Smooth muscle cell (in vitro differentiated cells): ENCODE measurements around the gene MAN2A1. TPM values are rescaled to one million over a fixed set of nuclear protein-coding genes. Genes with fewer than 3 reads are reported as not detected.
"Not testable (repeated sequence)": the region's sequence is repeated elsewhere in the genome, so short reads cannot be mapped to it uniquely, and the experiment has no call there.

Source experiments
- DNase-seq: peaks from one replicate; lab custom pipeline; 2025; ENCODE audit not compliant: unreplicated experiment; lab: John Stamatoyannopoulos, UW
- H2AFZ ChIP-seq: fragments of 200-600 bp; sonication (generic); 2 replicates; pipeline ENCODE4 v1.6.0; 2016; ENCODE audit warnings: antibody characterized with exemption, low read depth, mild to moderate bottlenecking
- H3F3A ChIP-seq: fragments of 200-600 bp; sonication (generic); 2 replicates; pipeline ENCODE4 v1.6.0; 2017; ENCODE audit warnings: antibody characterized with exemption, low read depth
- H3K27ac ChIP-seq: fragments of 200-600 bp; sonication (generic); 2 replicates; pipeline ENCODE4 v1.5.1; 2016; ENCODE audit warnings: low read depth, mild to moderate bottlenecking
- H3K27me3 ChIP-seq: fragments of 200-600 bp; sonication (generic); 2 replicates; pipeline ENCODE4 v1.6.1; 2016; ENCODE audit warnings: low read depth, mild to moderate bottlenecking
- H3K36me3 ChIP-seq: fragments of 200-600 bp; sonication (generic); 2 replicates; pipeline ENCODE4 v1.5.1; 2016; ENCODE audit warnings: low read depth
- H3K4me1 ChIP-seq: fragments of 200-600 bp; sonication (generic); 2 replicates; pipeline ENCODE4 v1.5.1; 2016; ENCODE audit warnings: low read depth
- H3K4me2 ChIP-seq: fragments of 200-600 bp; sonication (generic); 2 replicates; pipeline ENCODE4 v1.6.0; 2016; ENCODE audit warnings: mild to moderate bottlenecking
- H3K4me3 ChIP-seq: fragments of 200-600 bp; sonication (generic); 2 replicates; pipeline ENCODE4 v1.5.1; 2016; ENCODE audit warnings: mild to moderate bottlenecking
- H3K79me2 ChIP-seq: fragments of 200-600 bp; sonication (generic); 2 replicates; pipeline ENCODE4 v1.6.0; 2016; ENCODE audit warnings: low read depth, mild to moderate bottlenecking
- H3K9ac ChIP-seq: fragments of 200-600 bp; sonication (generic); 2 replicates; pipeline ENCODE4 v1.6.0; 2016; ENCODE audit warnings: low read depth
- H3K9me3 ChIP-seq: fragments of 200-600 bp; sonication (generic); replicated peaks from 2 replicates; pipeline ENCODE4 v1.5.1; 2016; ENCODE audit warnings: low read depth
- H4K20me1 ChIP-seq: fragments of 200-600 bp; sonication (generic); 2 replicates; pipeline ENCODE4 v1.6.0; 2016; ENCODE audit warnings: low read depth
- CTCF ChIP-seq: fragments of 200-600 bp; sonication (generic); IDR thresholded peaks from 2 replicates; pipeline ENCODE4 v1.5.1; 2017; ENCODE audit warnings: borderline replicate concordance, mild to moderate bottlenecking, antibody characterized with exemption; ENCODE audit not compliant: insufficient read depth, poor library complexity, severe bottlenecking
- WGBS: methylation state at CpG from one replicate; pipeline ENCODE4 v1.1.7; 2016; ENCODE audit warnings: low lambda C conversion rate; 5-methylcytosine and 5-hydroxymethylcytosine counted together
- polyA plus RNA-seq: library from polyadenylated mRNA; unstranded; fragments of >200 nt; fragmentation: Nextera tagmentation; extraction: Ambion mirVana; gene quantifications from 2 replicates; pipeline ENCODE4 v1.2.1, GENCODE V29; 2016
- total RNA-seq: library from RNA; depleted of rRNA; stranded (reverse); fragments of >200 nt; gene quantifications from 2 replicates; pipeline ENCODE4 v1.2.3, GENCODE V29; 2014

MAN2A1 gene
- total and polyA plus RNA-seq, 2 experiments from 2014 or later = 20.3 to 112 TPM

- DNase-seq = no peak
- H3K9me3 ChIP-seq = no peaks in the 10 kb centered on the region
- H4K20me1 ChIP-seq = peaks cover 8% of the 10 kb centered on the region
- no peaks in the 10 kb centered on the region for H3K27me3 ChIP-seq
- H3K9ac ChIP-seq = no peak overlapping the region
- H3F3A ChIP-seq = peaks cover 3% of the 10 kb centered on the region
- no peak overlapping the region for H3K4me3 ChIP-seq
- H3K79me2 ChIP-seq = peaks cover 20% of the 10 kb centered on the region
- H3K4me2 ChIP-seq = no peak overlapping the region
- no peaks in the 10 kb centered on the region for H3K4me1 ChIP-seq
- no peak overlapping the region for H2AFZ ChIP-seq
- no peak overlapping the region for H3K27ac ChIP-seq
- no peaks in the 10 kb centered on the region for H3K36me3 ChIP-seq
- WGBS = 80% methylated on average over 6 of the region's 6 CpGs
- TF ChIP-seq CTCF = no peak
These were observed 66.9 kb downstream of the MAN2A1 start for GRCh38 chr5:109756543-109757185.

- Histone ChIP-seq H3F3A (peaks cover 3% of the 10 kb centered on the region), H3K4me3 (no peak overlapping the region), H3K27me3 (no peaks in the 10 kb centered on the region), H3K36me3 (no peaks in the 10 kb centered on the region), H3K4me2 (no peak overlapping the region), H4K20me1 (peaks cover 8% of the 10 kb centered on the region), H3K9me3 (no peaks in the 10 kb centered on the region), H2AFZ (no peak overlapping the region), H3K4me1 (no peaks in the 10 kb centered on the region), H3K9ac (no peak overlapping the region), H3K27ac (no peak overlapping the region), H3K79me2 (peaks cover 17% of the 10 kb centered on the region)
- no peak for DNase-seq
- no peak for TF ChIP-seq CTCF
These were observed 67.8 kb downstream of the MAN2A1 start for GRCh38 chr5:109757490-109757889.

- no peak for TF ChIP-seq CTCF
- Histone ChIP-seq H3K4me2 (peak overlapping the region; percentile 45), H2AFZ (no peak overlapping the region), H3F3A (peaks cover 3% of the 10 kb centered on the region), H3K79me2 (peaks cover 17% of the 10 kb centered on the region), H3K27ac (peak overlapping the region; percentile 34), H3K9me3 (no peaks in the 10 kb centered on the region), H3K9ac (no peak overlapping the region), H3K27me3 (no peaks in the 10 kb centered on the region), H3K36me3 (peaks cover 7% of the 10 kb centered on the region), H3K4me3 (no peak overlapping the region), H4K20me1 (peaks cover 3% of the 10 kb centered on the region), H3K4me1 (no peaks in the 10 kb centered on the region)
- no peak for DNase-seq
These were observed 69.6 kb downstream of the MAN2A1 start for GRCh38 chr5:109759306-109759705.

GRCh38 chr5:109760130-109760529 is 70.4 kb downstream of the MAN2A1 start:
- H3K36me3 ChIP-seq = not testable (repeated sequence)

More at GRCh38 chr5:109760130-109760529, 70.4 kb downstream of the MAN2A1 start:
- not testable (repeated sequence) for H3K9ac ChIP-seq, H3K27me3 ChIP-seq, H3K4me2 ChIP-seq, H3K4me3 ChIP-seq, H3K9me3 ChIP-seq, H3F3A ChIP-seq, DNase-seq, H4K20me1 ChIP-seq, H2AFZ ChIP-seq, H3K4me1 ChIP-seq
- Histone ChIP-seq H3K79me2 (peaks cover 17% of the 10 kb centered on the region), H3K27ac (peak overlapping the region; percentile 34)
- WGBS = 98% methylated on average over 4 of the region's 4 CpGs
